ENCODE data around the gene CRTC2. TPM values are rescaled to one million over a fixed set of nuclear protein-coding genes. Genes with fewer than 3 reads are reported as not detected.
A peak's percentile ranks its signal among the peaks of the same experiment; 100 is the strongest.

Gene CRTC2
- total RNA-seq, 1 experiment from 2014 or later, result 45.7 TPM

DNA sequence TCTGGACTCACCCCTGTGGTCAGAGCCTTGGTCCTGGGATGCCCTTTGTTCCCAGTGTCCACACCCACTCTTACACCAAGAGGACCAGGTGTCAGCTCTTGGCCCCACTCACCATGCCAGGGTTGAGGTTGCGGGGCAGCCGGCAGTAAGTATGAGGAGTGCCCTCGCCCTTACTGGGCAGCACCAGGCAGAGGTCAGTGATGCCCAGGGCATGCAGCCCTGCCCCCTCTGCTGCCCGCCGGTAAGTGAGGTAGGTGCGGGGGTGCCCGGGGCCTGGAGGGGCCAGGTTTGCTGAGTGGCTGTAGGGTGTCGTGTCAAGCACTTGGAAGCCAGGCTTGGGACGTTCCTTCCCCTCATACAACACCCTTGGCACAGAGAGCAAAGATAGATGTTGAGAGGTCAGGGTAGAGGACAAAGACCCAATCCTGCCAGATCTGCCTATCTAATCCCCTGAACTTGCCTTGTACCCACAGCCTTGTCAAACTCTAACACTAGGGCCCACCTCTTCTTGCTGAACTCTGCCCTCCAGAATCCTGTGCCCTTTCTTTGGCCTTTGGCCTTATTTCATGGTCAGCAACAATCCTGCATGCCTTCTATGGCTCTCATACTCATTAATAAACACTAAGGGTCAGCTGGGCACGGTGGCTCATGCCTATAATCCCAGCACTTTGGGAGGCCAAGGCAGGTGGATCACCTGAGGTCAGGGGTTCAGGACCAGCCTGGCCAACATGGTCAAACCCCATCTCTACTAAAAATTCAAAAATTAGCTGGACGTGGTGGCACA is 15.5 kb downstream of the CRTC2 start:
- Histone ChIP-seq H3K23me2 (ENCODE audit: insufficient read length, low read depth, low read length, poor library complexity, severe bottlenecking) (peaks cover 5% of the 10 kb centered on the region), H3K4me2 (ENCODE audit: insufficient read depth, insufficient read length, low read length) (no peak overlapping the region), H4K5ac (ENCODE audit: insufficient read length, low read depth, low read length) (no peak overlapping the region), H3K56ac (ENCODE audit: insufficient read length, low read depth, low read length) (no peak overlapping the region), H2BK5ac (ENCODE audit: insufficient read length, low read length) (no peak overlapping the region), H3T11ph (ENCODE audit: low read length) (no peak overlapping the region), H4K8ac (replicated peaks; ENCODE audit: insufficient read length, low read depth, low read length) (no peak overlapping the region), H3K79me2 (ENCODE audit: insufficient read depth, low read length) (no peaks in the 10 kb centered on the region), H4K20me1 (ENCODE audit: control insufficient read depth, insufficient read depth, insufficient read length) (no peaks in the 10 kb centered on the region), H2BK12ac (ENCODE audit: insufficient read length, low read depth, low read length) (no peak overlapping the region), H3K79me1 (ENCODE audit: insufficient read depth, low read depth, low read length, poor library complexity, severe bottlenecking) (peaks cover 3% of the 10 kb centered on the region), H3K14ac (ENCODE audit: insufficient read depth, low read length) (no peak overlapping the region), H3K27me3 (ENCODE audit: insufficient read depth, low read length) (no peaks in the 10 kb centered on the region), H2AFZ (ENCODE audit: low read length) (no peak overlapping the region), H2BK120ac (ENCODE audit: low read depth, low read length, poor library complexity, severe bottlenecking) (no peak overlapping the region), H3K18ac (ENCODE audit: insufficient read length, low read depth, low read length) (no peak overlapping the region), H3K9me3 (ENCODE audit: control insufficient read depth, low read depth, low read length) (no peaks in the 10 kb centered on the region), H2AK5ac (ENCODE audit: insufficient read length, low read length) (no peak overlapping the region), H3K23ac (ENCODE audit: insufficient read length, low read depth, low read length) (no peak overlapping the region), H2BK20ac (ENCODE audit: low read depth, low read length, poor library complexity, severe bottlenecking) (no peak overlapping the region), H3K4ac (ENCODE audit: low read depth, low read length) (no peak overlapping the region), H4K91ac (ENCODE audit: insufficient read length, low read depth, low read length) (no peak overlapping the region), H3K27ac (ENCODE audit: insufficient read length, low read depth, low read length) (no peak overlapping the region), H2BK15ac (ENCODE audit: low read depth, low read length) (no peak overlapping the region), H3K9ac (ENCODE audit: extremely low read depth, insufficient read length, low read length) (no peak overlapping the region), H3K4me1 (ENCODE audit: insufficient read depth, low read length) (no peaks in the 10 kb centered on the region; the same call in 1 of the 2 replicates)
- no peak overlapping the region for H3K4me3 Mint-ChIP-seq
- DNase-seq, result no peak
- TF ChIP-seq, protein P1, sequence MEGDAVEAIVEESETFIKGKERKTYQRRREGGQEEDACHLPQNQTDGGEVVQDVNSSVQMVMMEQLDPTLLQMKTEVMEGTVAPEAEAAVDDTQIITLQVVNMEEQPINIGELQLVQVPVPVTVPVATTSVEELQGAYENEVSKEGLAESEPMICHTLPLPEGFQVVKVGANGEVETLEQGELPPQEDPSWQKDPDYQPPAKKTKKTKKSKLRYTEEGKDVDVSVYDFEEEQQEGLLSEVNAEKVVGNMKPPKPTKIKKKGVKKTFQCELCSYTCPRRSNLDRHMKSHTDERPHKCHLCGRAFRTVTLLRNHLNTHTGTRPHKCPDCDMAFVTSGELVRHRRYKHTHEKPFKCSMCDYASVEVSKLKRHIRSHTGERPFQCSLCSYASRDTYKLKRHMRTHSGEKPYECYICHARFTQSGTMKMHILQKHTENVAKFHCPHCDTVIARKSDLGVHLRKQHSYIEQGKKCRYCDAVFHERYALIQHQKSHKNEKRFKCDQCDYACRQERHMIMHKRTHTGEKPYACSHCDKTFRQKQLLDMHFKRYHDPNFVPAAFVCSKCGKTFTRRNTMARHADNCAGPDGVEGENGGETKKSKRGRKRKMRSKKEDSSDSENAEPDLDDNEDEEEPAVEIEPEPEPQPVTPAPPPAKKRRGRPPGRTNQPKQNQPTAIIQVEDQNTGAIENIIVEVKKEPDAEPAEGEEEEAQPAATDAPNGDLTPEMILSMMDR (conservative IDR thresholded peaks at IDR 0.05), result no peak
- H3K36me3 Mint-ChIP-seq (ENCODE audit: insufficient read depth in 1 of 3, low read depth in 3 of 3), result peaks cover 11 to 50% (median 40%) of the 10 kb centered on the region in 3 experiments
- no CpG with 5 or more reads among the region's 11 CpGs for WGBS (ENCODE audit: extremely low coverage, insufficient read length, low lambda C conversion rate)
- no peaks in the 10 kb centered on the region for H3K27me3 Mint-ChIP-seq (ENCODE audit: low read depth)
- peaks cover 10 to 17% of the 10 kb centered on the region in 2 experiments for H3K4me1 Mint-ChIP-seq
- H3K9me3 Mint-ChIP-seq, result no peaks in the 10 kb centered on the region
- H3K27ac Mint-ChIP-seq, result peak overlapping the region in 1 of 3 experiments; percentile 48; a peak in 1 of 7 replicates
